Measurements from ENCODE around the gene PRSS12.

DNA sequence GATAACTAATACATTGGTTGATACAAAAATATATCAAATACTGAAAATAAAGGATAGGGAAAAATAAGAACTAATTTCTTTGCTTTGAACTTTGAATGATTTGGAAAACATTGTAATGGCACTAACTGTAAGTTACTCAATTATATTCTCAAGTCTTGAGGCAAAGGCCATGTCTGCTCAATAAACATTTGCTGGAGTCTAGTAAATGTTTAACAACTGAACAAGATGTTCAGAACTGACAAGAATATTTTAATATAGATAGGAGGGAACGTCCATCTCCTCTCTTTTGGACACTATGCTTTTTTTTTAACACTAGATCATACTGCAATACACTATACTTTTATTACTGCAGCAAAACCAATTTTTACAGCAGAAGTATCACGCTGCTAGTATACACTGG, 76.2 kb downstream of the PRSS12 start:
- no peak for TF ChIP-seq SUZ12 (IDR thresholded peaks at IDR 0.05; ENCODE audit: extremely low read depth, insufficient read depth, insufficient read length)
- TF ChIP-seq ZNF274 (IDR thresholded peaks at IDR 0.05; ENCODE audit: low read depth, low read length) = no peak
- TF ChIP-seq YY1 (IDR thresholded peaks at IDR 0.05; ENCODE audit: insufficient read depth, insufficient read length) = no peak
